ENCODE data around the gene LAMC2. TPM values are rescaled to one million over a fixed set of nuclear protein-coding genes. Genes with fewer than 3 reads are reported as not detected.

Gene LAMC2
- total RNA-seq, 2 experiments from 2014 or later = 0.38 TPM; not detected in 1

GRCh38 chr1:183227422-183228346 is 41.6 kb downstream of the LAMC2 start:
- DNase-seq (ENCODE audit: low spot score) = peak; percentile 52
- CTCF ChIA-PET (ENCODE audit: unreplicated experiment) = interaction anchor here (0.6 to 2.3 kb wide), 2 partner anchors 156 to 265 kb away, joined by 3 to 7 read pairs; no protein-coding TSS in a partner anchor
- Histone ChIP-seq H2AFZ (ENCODE audit: low read length) (no peak overlapping the region), H3K4me3 (ENCODE audit: low read depth, low read length, poor library complexity, severe bottlenecking) (no peak overlapping the region), H3K9me2 (ENCODE audit: insufficient read depth, low read length) (no peaks in the 10 kb centered on the region), H4K20me1 (ENCODE audit: insufficient read depth, low read length) (no peaks in the 10 kb centered on the region), H3K27ac (ENCODE audit: low read depth, low read length, poor library complexity, severe bottlenecking) (no peak overlapping the region), H3K79me2 (ENCODE audit: insufficient read depth, low read depth, low read length) (no peaks in the 10 kb centered on the region), H3K9me3 (ENCODE audit: low read length) (no peaks in the 10 kb centered on the region), H3K4me1 (ENCODE audit: insufficient read depth, low read length, poor library complexity, severe bottlenecking) (no peaks in the 10 kb centered on the region), H3K4me2 (ENCODE audit: low read length) (no peak overlapping the region), H3K36me3 (ENCODE audit: insufficient read depth, low read length) (no peaks in the 10 kb centered on the region)
- TF ChIP-seq EZH2phosphoT487 (IDR thresholded peaks at IDR 0.05; ENCODE audit: borderline replicate concordance, low read depth, low read length) (no peak), CTCF (conservative IDR thresholded peaks at IDR 0.05; ENCODE audit: low read length) (peak; percentile 81)
- POLR2A ChIA-PET = interaction anchor here (0.6 to 1.2 kb wide), 2 partner anchors 11 to 243 kb away, joined by 3 to 4 read pairs; no protein-coding TSS in a partner anchor
- no TSS peak for BruUV-seq (replicated peaks)
- intact Hi-C loops (cut with micrococcal nuclease; ENCODE audit: unreplicated experiment) = loop anchor here (1.0 to 2.0 kb wide), 2 partner anchors 203 to 265 kb away; no protein-coding TSS in a partner anchor

GRCh38 chr1:183228347-183229220 is 42.5 kb downstream of the LAMC2 start:
- H3K27ac ChIP-seq (ENCODE audit: low read depth, low read length, poor library complexity, severe bottlenecking) = no peak overlapping the region
- ChIA-PET POLR2A (interaction anchor here (0.5 to 0.7 kb wide), 4 partner anchors 42 to 798 kb away, joined by 3 to 5 read pairs (median 4); no protein-coding TSS in a partner anchor), CTCF (ENCODE audit: unreplicated experiment) (interaction anchor here (2.3 kb wide), 1 partner anchor 266 kb away, joined by 7 read pairs; no protein-coding TSS in a partner anchor)
- no peaks in the 10 kb centered on the region for H3K9me2 ChIP-seq (ENCODE audit: insufficient read depth, low read length)
- H3K36me3 ChIP-seq (ENCODE audit: insufficient read depth, low read length) = no peaks in the 10 kb centered on the region
- no peaks in the 10 kb centered on the region for H3K9me3 ChIP-seq (ENCODE audit: low read length)
- H3K79me2 ChIP-seq (ENCODE audit: insufficient read depth, low read depth, low read length) = no peaks in the 10 kb centered on the region
- H3K4me3 ChIP-seq (ENCODE audit: low read depth, low read length, poor library complexity, severe bottlenecking) = no peak overlapping the region
- intact Hi-C loops (cut with micrococcal nuclease; ENCODE audit: unreplicated experiment) = loop anchor here (1.0 to 2.0 kb wide), 2 partner anchors 204 to 266 kb away; no protein-coding TSS in a partner anchor
- TF ChIP-seq CTCF (conservative IDR thresholded peaks at IDR 0.05; ENCODE audit: low read length) = no peak; the same call in none of the 2 replicates
- TF ChIP-seq EZH2phosphoT487 (IDR thresholded peaks at IDR 0.05; ENCODE audit: borderline replicate concordance, low read depth, low read length) = no peak
- no peaks in the 10 kb centered on the region for H4K20me1 ChIP-seq (ENCODE audit: insufficient read depth, low read length)
- H3K4me2 ChIP-seq (ENCODE audit: low read length) = no peak overlapping the region
- DNase-seq (ENCODE audit: low spot score) = no peak
- no peak overlapping the region for H2AFZ ChIP-seq (ENCODE audit: low read length)
- H3K4me1 ChIP-seq (ENCODE audit: insufficient read depth, low read length, poor library complexity, severe bottlenecking) = no peaks in the 10 kb centered on the region
- BruUV-seq (replicated peaks) = no TSS peak
